Activated naive CD4-positive, alpha-beta T cell treated with anti-CD3 and anti-CD28 coated beads, Interleukin-2, amount 10 ng/mL, durations not matched to agents 7 days and 5 days (primary cell): ENCODE data around the gene DMAC2L.
"Not testable (repeated sequence)": the region's sequence is repeated elsewhere in the genome, so short reads cannot be mapped to it uniquely, and the experiment has no call there.

Source experiments
- CTCF ChIA-PET: fragments of 350-600 bp; sonication (Branson Sonifier 250); formaldehyde crosslinking; loops from one replicate; lab custom pipeline; 2021; ENCODE audit warnings: antibody characterized with exemption; lab: Charles Lee
- DNase-seq: peaks from one replicate; pipeline ENCODE4 v3.0.0-alpha.2; 2020
- H3K27ac Mint-ChIP-seq: one replicate; pipeline ENCODE4 v1.8.0; 2021; ENCODE audit warnings: mild to moderate bottlenecking, moderate library complexity, mixed read lengths
- H3K27me3 Mint-ChIP-seq: one replicate; pipeline ENCODE4 v1.8.0; 2021; ENCODE audit warnings: mild to moderate bottlenecking, mixed read lengths
- H3K36me3 Mint-ChIP-seq: one replicate; pipeline ENCODE4 v1.8.0; 2021; ENCODE audit warnings: mixed read lengths
- H3K4me1 Mint-ChIP-seq: one replicate; pipeline ENCODE4 v1.8.0; 2021; ENCODE audit warnings: mixed read lengths
- H3K4me3 Mint-ChIP-seq: one replicate; pipeline ENCODE4 v1.8.0; 2021; ENCODE audit warnings: mild to moderate bottlenecking, moderate library complexity, mixed read lengths
- H3K9me3 Mint-ChIP-seq: one replicate; pipeline ENCODE4 v1.8.0; 2021; ENCODE audit warnings: mixed read lengths

Gene DMAC2L

DNA sequence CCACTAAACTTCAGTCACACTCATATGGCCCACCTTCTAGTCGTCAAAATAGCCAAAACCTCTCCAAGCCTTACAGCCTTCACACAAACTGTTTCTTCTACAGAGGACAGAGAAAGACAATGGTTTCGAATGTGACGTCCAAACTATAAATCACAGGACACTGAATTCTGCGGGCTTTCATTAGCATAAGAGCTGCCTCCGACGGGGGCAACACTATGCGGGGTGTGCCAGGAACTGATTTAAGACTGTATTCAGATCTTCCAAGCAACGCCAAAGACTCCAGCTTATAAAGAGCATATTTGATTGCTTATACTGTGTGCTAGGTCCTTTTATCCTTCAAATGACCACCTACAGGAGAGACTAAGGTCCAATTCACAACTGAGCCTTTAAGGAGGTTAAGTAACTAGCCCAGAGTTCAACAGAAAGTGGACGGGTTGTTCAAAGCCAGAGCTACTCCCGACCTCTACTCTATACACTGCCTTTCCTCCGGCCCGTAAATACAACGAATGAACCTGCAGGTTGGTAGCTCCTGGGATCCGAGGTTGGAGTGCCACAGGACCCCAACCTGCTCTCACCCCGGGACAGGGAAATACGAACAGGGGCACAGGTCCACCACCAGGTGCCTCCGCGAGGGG is 670 bp upstream of the DMAC2L start:
- H3K36me3 Mint-ChIP-seq: peaks cover 32% of the 10 kb centered on the region
- no peaks in the 10 kb centered on the region for H3K27me3 Mint-ChIP-seq
- peak overlapping the region; percentile 90 for H3K4me3 Mint-ChIP-seq
- CTCF ChIA-PET: interaction anchor here (1.4 to 3.6 kb wide), 2 partner anchors 9 to 482 kb away, joined by 3 to 20 read pairs; no protein-coding TSS in a partner anchor
- peaks cover 8% of the 10 kb centered on the region for H3K9me3 Mint-ChIP-seq
- peaks cover 37% of the 10 kb centered on the region for H3K4me1 Mint-ChIP-seq
- H3K27ac Mint-ChIP-seq: peak overlapping the region; percentile 97
- DNase-seq: no peak

DNA sequence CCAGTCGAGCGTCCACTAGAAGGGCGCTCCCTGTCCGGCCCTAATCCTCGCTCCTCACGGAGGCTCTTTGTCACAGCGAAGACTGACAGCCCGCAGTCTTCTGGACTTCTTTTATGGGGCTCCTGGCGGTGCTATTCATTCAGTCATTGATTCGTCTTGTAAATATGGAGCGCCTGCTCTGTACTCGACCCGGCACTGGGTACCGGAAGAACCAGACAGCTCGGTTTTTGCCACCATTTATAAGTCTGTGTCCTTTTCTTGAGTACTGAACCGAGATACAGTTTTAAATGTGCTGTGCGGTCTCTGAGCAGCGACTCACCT is 570 bp downstream of the DMAC2L start:
- no peak for DNase-seq
- Mint-ChIP-seq H3K4me3 (peak overlapping the region; percentile 90), H3K36me3 (peaks cover 33% of the 10 kb centered on the region), H3K27ac (peak overlapping the region; percentile 97), H3K9me3 (peaks cover 8% of the 10 kb centered on the region), H3K4me1 (peaks cover 42% of the 10 kb centered on the region), H3K27me3 (no peaks in the 10 kb centered on the region)
- CTCF ChIA-PET: interaction anchor here (0.9 to 3.6 kb wide), 2 partner anchors 8 to 547 kb away, joined by 3 to 20 read pairs; no protein-coding TSS in a partner anchor

DNA sequence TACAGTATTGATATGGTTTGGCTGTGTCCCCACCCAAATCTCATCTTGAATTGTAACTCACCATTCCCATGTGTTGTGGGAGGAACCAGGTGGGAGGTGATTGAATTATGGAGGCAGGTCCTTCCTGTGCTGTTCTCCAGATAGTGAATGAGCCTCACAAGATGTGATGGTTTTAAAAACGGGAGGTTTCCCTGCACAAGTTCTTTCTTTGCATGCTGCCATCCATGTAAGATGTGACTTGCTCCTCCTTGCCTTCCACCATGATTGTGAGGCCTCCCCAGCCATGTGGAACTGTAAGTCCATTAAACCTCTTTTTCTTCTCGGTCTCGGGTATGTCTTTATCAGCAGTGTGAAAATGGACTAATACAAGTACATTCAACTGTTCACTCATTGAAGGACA is 2.0 kb downstream of the DMAC2L start:
- H3K27ac Mint-ChIP-seq, DNase-seq, H3K9me3 Mint-ChIP-seq, CTCF ChIA-PET, H3K27me3 Mint-ChIP-seq: not testable (repeated sequence)
- H3K4me3 Mint-ChIP-seq: peak overlapping the region; percentile 19
- H3K4me1 Mint-ChIP-seq: peaks cover 44% of the 10 kb centered on the region
- peaks cover 28% of the 10 kb centered on the region for H3K36me3 Mint-ChIP-seq

DNA sequence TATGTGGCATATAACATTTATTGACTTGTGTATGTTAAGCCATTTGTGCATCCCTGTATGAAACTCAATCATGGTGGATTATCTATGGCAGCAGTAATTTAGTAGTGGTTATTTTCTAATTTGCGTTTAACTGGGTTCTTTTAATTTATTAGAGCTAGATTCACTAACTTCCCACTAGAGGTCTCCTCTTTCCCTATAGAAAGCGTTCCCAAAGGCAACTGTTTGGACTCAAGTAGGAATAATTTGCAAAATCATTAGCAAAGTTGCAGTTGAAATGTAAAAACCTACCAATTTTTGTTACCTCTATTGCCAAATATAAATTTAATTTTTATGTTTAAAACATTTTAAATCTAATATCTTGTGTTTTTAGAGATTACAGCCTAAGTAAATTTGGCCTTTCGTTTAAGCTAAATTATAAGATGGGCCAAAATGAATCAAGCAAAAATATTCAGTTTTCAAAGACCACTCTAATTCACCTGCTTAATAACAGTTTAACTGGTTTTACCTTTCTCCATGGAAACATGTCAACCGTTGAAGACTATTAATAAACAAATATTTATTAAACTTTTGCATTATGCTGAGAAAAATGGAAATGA is 6.0 kb downstream of the DMAC2L start:
- DNase-seq: no peak
- no peak overlapping the region for H3K27ac Mint-ChIP-seq

DNA sequence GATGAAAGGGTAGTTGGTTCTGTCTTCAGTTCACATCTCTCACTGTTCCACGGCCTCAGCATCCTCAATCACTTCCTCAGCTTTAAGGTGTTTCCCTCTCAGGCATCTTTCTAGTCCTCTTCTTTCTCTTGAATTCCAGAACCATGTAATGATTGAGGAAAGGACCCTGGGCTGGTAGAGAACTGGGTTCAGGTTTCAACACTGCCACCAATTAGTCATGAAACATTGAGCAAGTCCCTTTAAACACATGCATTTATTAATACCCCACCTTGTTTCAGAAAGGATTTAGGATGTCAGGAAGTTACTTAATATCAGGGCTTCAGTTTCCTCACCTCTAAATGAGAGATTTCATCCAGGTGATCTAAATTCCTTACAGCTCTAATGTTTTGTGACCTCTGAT is 7.2 kb downstream of the DMAC2L start:
- Mint-ChIP-seq H3K9me3 (peaks cover 1% of the 10 kb centered on the region), H3K36me3 (peaks cover 20% of the 10 kb centered on the region), H3K4me3 (no peak overlapping the region), H3K4me1 (peaks cover 26% of the 10 kb centered on the region), H3K27me3 (no peaks in the 10 kb centered on the region), H3K27ac (no peak overlapping the region)
- no peak for DNase-seq
- CTCF ChIA-PET: interaction anchor here (1.8 to 3.5 kb wide), 4 partner anchors 24 to 219 kb away, joined by 6 to 21 read pairs (median 14); partner anchors contain the start of gene MAP4K5

More for the DNA sequence above, 6.0 kb downstream of the DMAC2L start:
- CTCF ChIA-PET: interaction anchor here (0.6 to 2.1 kb wide), 10 partner anchors 10 to 540 kb away, joined by 3 to 12 read pairs (median 4); partner anchors contain the start of gene MAP4K5
- Mint-ChIP-seq H3K27me3 (no peaks in the 10 kb centered on the region), H3K9me3 (peaks cover 8% of the 10 kb centered on the region), H3K4me1 (peaks cover 37% of the 10 kb centered on the region), H3K36me3 (peaks cover 24% of the 10 kb centered on the region), H3K4me3 (no peak overlapping the region)

DNA sequence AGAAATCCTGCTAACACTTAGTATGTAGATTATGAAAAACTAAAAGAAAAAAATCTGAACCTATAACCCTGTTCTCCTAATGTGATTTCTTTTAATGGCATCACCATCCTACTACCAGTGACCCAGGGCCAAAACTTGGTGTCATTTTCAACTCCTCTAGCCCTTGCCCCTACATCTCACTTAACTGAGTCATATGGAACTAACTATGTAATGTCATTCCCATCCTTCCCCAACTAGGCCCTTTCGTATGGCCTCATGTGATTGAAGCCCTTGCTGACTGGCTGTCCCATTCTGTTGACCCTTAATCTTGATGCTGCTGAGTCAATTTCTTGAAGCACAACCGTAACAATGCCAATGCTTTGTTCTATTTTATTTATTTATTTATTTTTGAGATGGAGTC is 7.6 kb downstream of the DMAC2L start:
- CTCF ChIA-PET: interaction anchor here (1.6 to 3.5 kb wide), 9 partner anchors 8 to 438 kb away, joined by 3 to 21 read pairs (median 6); partner anchors contain the start of genes DMAC2L, L2HGDH and MAP4K5
- no peak overlapping the region for H3K27ac Mint-ChIP-seq
- no peaks in the 10 kb centered on the region for H3K27me3 Mint-ChIP-seq
- H3K9me3 Mint-ChIP-seq: no peaks in the 10 kb centered on the region
- peaks cover 25% of the 10 kb centered on the region for H3K4me1 Mint-ChIP-seq
- DNase-seq: no peak
- peaks cover 19% of the 10 kb centered on the region for H3K36me3 Mint-ChIP-seq
- H3K4me3 Mint-ChIP-seq: no peak overlapping the region

DNA sequence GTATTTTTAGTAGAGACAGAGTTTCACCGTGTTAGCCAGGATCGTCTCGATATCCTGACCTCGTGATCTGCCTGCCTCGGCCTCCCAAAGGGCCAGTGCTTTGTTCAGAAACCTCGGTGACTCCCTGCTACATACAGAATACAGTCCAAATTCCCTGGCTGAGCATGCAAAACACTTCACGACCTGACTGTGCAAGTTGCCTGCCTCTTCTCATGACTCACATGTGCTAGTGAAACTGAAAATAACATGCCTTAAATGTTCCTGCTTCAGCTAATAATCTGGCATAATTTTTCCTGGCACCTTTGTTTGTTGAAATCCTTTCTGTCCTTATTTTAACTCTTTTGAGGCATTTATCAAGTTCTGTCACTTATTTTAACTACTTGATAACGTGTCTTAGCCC is 8.2 kb downstream of the DMAC2L start:
- H3K27me3 Mint-ChIP-seq: no peaks in the 10 kb centered on the region
- peaks cover 25% of the 10 kb centered on the region for H3K4me1 Mint-ChIP-seq
- H3K9me3 Mint-ChIP-seq: no peaks in the 10 kb centered on the region
- DNase-seq: no peak
- H3K27ac Mint-ChIP-seq: no peak overlapping the region
- CTCF ChIA-PET: interaction anchor here (0.9 to 3.5 kb wide), 26 partner anchors 9 to 540 kb away, joined by 3 to 21 read pairs (median 4); partner anchors contain the start of genes CDKL1, DMAC2L, L2HGDH and MAP4K5
- H3K4me3 Mint-ChIP-seq: no peak overlapping the region
- H3K36me3 Mint-ChIP-seq: peaks cover 22% of the 10 kb centered on the region

DNA sequence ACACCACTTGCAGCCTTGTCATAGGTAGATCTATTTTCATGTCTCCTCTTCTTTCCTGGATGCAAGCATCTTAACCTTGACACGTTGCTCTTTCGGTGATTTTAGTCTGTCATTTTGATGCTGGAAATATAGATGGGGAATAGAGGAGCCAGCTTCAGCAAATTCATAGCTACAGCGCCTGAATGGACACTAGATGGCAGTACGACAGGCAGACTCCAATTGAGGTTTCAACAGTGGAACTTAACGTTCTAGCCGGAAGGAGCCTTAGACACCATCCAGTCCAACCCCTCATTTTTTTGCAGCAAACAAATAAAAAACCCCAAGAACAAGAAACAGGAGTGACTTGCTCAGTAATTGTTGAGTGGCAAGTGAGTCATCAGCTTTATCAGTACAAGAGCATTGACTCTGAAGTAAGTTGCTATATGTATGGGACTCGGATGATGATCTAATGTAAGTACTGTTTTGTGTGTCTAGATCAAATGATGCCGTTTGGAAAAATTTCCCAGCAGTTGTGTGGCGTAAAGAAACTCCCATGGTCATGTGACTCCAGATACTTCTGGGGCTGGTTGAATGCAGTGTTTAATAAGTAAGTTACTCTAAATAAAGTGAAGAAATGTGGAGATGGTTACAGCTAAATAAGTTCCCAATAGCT is 9.0 kb downstream of the DMAC2L start:
- Mint-ChIP-seq H3K36me3 (peaks cover 22% of the 10 kb centered on the region), H3K4me3 (no peak overlapping the region), H3K4me1 (peaks cover 23% of the 10 kb centered on the region), H3K27ac (no peak overlapping the region), H3K9me3 (no peaks in the 10 kb centered on the region), H3K27me3 (no peaks in the 10 kb centered on the region)
- DNase-seq: peak; percentile 79
- CTCF ChIA-PET: interaction anchor here (0.9 to 3.5 kb wide), 30 partner anchors 9 to 539 kb away, joined by 3 to 21 read pairs (median 4); partner anchors contain the start of genes CDKL1, DMAC2L, L2HGDH and MAP4K5

DNA sequence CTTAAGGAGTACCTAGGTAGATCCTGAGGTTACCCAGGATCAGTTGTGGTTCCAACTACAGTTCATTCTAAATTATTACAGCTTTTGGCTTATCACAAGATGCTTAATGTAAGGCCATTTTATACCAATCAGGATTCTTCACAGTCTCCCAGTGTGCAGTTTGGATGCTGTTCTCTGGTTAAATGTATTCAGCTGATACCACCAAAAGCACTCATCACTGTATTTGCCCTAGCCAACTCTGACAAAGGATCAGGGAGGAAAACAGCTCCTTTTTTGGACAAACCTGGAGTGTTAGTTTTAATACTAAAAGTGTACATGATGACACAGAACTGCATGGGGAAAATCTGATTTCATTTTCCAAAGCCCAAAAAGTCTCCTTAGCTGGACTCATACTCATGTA is 19.5 kb downstream of the DMAC2L start:
- peaks cover 32% of the 10 kb centered on the region for H3K36me3 Mint-ChIP-seq
- peaks cover 14% of the 10 kb centered on the region for H3K4me1 Mint-ChIP-seq
- no peaks in the 10 kb centered on the region for H3K27me3 Mint-ChIP-seq
- H3K9me3 Mint-ChIP-seq: no peaks in the 10 kb centered on the region
- no peak overlapping the region for H3K4me3 Mint-ChIP-seq
- CTCF ChIA-PET: interaction anchor here (0.9 kb wide), 1 partner anchor 10 kb away, joined by 4 read pairs; no protein-coding TSS in a partner anchor
- H3K27ac Mint-ChIP-seq: no peak overlapping the region
- DNase-seq: no peak

DNA sequence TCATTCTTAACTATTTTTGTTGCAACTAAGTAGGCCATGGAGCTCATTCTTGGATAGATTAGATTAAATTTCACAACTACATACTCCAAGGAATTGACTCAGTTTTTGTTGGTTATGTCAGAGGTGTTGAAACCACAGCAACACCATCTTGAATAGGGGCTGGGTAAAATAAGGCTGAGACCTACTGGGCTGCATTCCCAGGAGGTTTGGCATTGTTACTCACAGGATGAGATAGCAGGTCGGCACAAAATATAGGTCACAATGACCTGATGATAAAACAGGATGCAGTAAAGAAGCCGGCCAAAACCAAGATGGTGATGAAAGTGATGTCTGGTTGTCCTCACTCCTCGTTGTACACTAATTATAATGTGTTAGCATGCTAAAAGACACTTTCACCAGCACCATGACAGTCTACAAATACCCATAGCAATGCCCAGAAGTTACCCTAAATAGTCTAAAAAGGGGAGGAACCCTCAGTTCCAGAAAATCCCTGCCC is 20.9 kb downstream of the DMAC2L start:
- DNase-seq: no peak
- Mint-ChIP-seq H3K4me3 (no peak overlapping the region), H3K27ac (no peak overlapping the region), H3K27me3 (no peaks in the 10 kb centered on the region), H3K36me3 (peaks cover 28% of the 10 kb centered on the region), H3K4me1 (peaks cover 15% of the 10 kb centered on the region), H3K9me3 (no peaks in the 10 kb centered on the region)
- CTCF ChIA-PET: no interaction called here

DNA sequence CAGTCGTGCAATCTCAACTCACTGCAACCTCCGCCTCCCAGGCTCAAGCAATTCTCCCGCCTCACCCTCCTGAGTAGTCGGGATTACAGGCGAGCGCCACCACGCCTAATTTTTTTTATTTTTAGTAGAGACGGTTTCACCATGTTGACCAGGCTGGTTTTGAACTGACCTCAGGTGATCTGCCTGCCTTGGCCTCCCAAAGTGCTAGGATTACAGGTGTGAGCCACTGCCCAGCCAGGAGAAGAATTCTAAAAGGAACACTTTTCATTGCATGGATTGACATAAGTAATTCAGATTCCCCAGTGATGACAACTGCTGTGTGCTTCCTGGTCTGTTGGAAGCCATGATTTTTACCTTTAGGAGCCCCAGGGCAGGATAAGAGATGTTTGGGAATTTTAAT is 22.1 kb downstream of the DMAC2L start:
- Mint-ChIP-seq H3K4me1 (peaks cover 15% of the 10 kb centered on the region), H3K9me3 (no peaks in the 10 kb centered on the region), H3K36me3 (peaks cover 24% of the 10 kb centered on the region), H3K4me3 (no peak overlapping the region), H3K27ac (no peak overlapping the region), H3K27me3 (no peaks in the 10 kb centered on the region)
- CTCF ChIA-PET: no interaction called here
- no peak for DNase-seq

DNA sequence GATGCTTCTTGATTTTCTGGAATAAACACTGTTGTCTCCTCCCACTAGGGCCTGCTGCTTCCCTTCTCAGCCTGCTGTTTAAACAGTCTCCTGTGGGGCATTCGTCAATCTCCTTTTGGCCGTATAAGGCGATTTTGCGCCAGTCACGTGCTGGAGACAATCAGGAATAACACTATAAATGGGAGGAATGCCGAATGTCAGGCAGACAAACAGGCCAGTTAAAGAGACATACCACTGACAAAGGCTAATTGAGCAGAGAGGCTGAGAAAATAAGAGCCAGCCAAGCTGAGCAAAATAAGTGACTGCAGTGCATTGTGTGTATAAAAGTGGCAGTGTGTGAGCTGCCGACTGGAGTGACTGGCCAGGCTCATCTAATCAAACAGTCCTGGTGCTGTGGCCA is 23.3 kb downstream of the DMAC2L start:
- Mint-ChIP-seq H3K27me3 (no peaks in the 10 kb centered on the region), H3K9me3 (no peaks in the 10 kb centered on the region), H3K4me1 (peaks cover 15% of the 10 kb centered on the region), H3K36me3 (peaks cover 19% of the 10 kb centered on the region), H3K27ac (peak overlapping the region; percentile 73), H3K4me3 (no peak overlapping the region)
- no peak for DNase-seq
- CTCF ChIA-PET: interaction anchor here (0.9 to 1.3 kb wide), 3 partner anchors 14 to 28 kb away, joined by 4 read pairs; no protein-coding TSS in a partner anchor

DNA sequence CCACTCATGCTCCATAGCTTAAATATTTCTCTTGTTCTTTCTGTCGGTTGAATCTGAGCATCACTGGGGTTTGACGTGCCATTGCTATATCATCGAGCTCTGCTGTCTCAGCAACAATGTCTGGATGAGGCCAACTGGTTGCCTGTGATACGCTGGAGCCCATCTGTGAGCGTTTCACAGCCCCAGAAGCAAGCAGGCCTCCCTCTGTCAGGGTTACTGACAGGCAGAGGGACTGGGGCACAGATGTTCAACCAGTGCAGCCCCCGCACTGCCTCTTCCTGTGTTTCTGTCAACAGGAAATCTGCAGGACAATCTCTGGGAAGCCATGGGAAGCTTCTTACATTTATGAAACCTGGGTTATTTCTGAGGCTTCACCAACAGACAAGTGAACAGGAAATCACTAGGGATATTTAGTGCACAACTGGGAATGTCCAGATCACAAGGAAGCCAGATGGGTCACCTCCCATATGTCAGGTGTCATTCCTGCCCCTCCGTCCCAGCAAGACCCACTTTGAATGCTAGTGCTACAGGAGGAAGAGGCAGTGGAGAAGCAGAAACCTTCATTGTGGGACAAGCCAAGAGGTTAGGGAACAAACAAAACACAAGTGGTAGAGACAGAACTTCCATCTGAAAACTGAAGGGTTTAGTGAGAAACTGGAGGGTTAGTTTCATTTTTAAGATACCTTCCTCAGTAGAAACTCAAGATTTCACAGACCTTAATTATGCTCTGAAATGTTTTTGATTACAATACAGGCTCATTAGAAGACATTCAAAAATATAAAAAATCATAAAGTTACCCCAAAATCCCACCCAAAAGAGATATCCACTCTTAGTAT is 24.1 kb downstream of the DMAC2L start:
- Mint-ChIP-seq H3K27me3 (no peaks in the 10 kb centered on the region), H3K9me3 (no peaks in the 10 kb centered on the region), H3K4me1 (peaks cover 15% of the 10 kb centered on the region), H3K4me3 (peak overlapping the region; percentile 10), H3K27ac (peak overlapping the region; percentile 58), H3K36me3 (peaks cover 22% of the 10 kb centered on the region)
- no peak for DNase-seq
- CTCF ChIA-PET: interaction anchor here (0.9 to 1.3 kb wide), 2 partner anchors 19 to 27 kb away, joined by 4 read pairs; no protein-coding TSS in a partner anchor
